IMR-90 (cell line): ENCODE measurements around the gene MMP24. TPM values are rescaled to one million over a fixed set of nuclear protein-coding genes. Genes with fewer than 3 reads are reported as not detected.

ENCODE experiments used
- ATAC-seq: fragments of 200-7000 bp; cut with Tn5 transposase; 2 replicates; pipeline ENCODE4 v1.9.1; 2020; ENCODE audit warnings: low read depth, mild to moderate bottlenecking, moderate library complexity
- BruUV-seq: library from RNA; stranded (reverse); fragments of 400-500 nt; replicated peaks from 2 replicates; lab custom pipeline; 2021; lab: Mats Ljungman, UMichigan
- CTCF ChIA-PET: fragments of 300-600 bp; formaldehyde crosslinking; extraction: SDS; loops from one replicate; lab custom pipeline; 2021; ENCODE audit warnings: antibody characterized with exemption; lab: Yijun Ruan, JAX
- POLR2A ChIA-PET: fragments of 300-600 bp; sonication (Branson Sonifier 250); formaldehyde crosslinking; loops from one replicate; lab custom pipeline; 2022; ENCODE audit warnings: antibody characterized with exemption; ENCODE audit not compliant: unreplicated experiment; lab: Charles Lee
- DNase-seq: peaks from one replicate; pipeline ENCODE4 v3.0.0; 2013
- H2AFZ ChIP-seq: replicated peaks from 2 replicates; pipeline ENCODE3; 2013; ENCODE audit warnings: low read length, mild to moderate bottlenecking; ENCODE audit not compliant: poor library complexity
- H2AK5ac ChIP-seq: 2 replicates; pipeline ENCODE4 v1.6.1; 2013; ENCODE audit warnings: low read depth, low read length, inconsistent platforms
- H2AK9ac ChIP-seq: replicated peaks from 2 replicates; pipeline ENCODE3; 2013; ENCODE audit warnings: mild to moderate bottlenecking, low read depth, low read length, moderate library complexity; ENCODE audit not compliant: poor library complexity
- H2BK120ac ChIP-seq: 2 replicates; pipeline ENCODE4 v1.6.1; 2013; ENCODE audit warnings: low read depth, low read length, inconsistent platforms
- H2BK15ac ChIP-seq: 3 replicates; pipeline ENCODE4 v1.6.1; 2013; ENCODE audit warnings: low read depth, low read length, inconsistent platforms
- H2BK20ac ChIP-seq: 2 replicates; pipeline ENCODE4 v1.6.1; 2013; ENCODE audit warnings: low read depth, mild to moderate bottlenecking, inconsistent platforms, low read length, moderate library complexity
- H2BK5ac ChIP-seq: 2 replicates; pipeline ENCODE4 v1.6.1; 2013; ENCODE audit warnings: mild to moderate bottlenecking, low read depth, low read length, inconsistent platforms; ENCODE audit not compliant: poor library complexity, severe bottlenecking
- H3K14ac ChIP-seq: replicated peaks from 2 replicates; pipeline ENCODE4 v1.6.1; 2013; ENCODE audit warnings: low read depth, low read length, inconsistent platforms
- H3K18ac ChIP-seq: 2 replicates; pipeline ENCODE4 v1.6.1; 2013; ENCODE audit warnings: low read depth, low read length, control low read depth
- H3K23ac ChIP-seq: 2 replicates; pipeline ENCODE4 v1.6.1; 2013; ENCODE audit warnings: low read depth, low read length, inconsistent platforms
- H3K27ac ChIP-seq: 2 replicates; pipeline ENCODE4 v1.5.1; 2013; ENCODE audit warnings: mild to moderate bottlenecking, control low read depth, low read length; ENCODE audit not compliant: insufficient read depth
- H3K27me3 ChIP-seq: 2 replicates; pipeline ENCODE4 v1.6.1; 2013; ENCODE audit warnings: low read length; ENCODE audit not compliant: control insufficient read depth, insufficient read depth
- H3K36me3 ChIP-seq: 2 replicates; pipeline ENCODE4 v1.6.1; 2013; ENCODE audit warnings: low read length, mixed read lengths; ENCODE audit not compliant: control insufficient read depth, insufficient read depth
- H3K4ac ChIP-seq: 2 replicates; pipeline ENCODE4 v1.6.1; 2013; ENCODE audit warnings: low read depth, low read length, inconsistent platforms
- H3K4me1 ChIP-seq: 2 replicates; pipeline ENCODE4 v1.6.1; 2013; ENCODE audit warnings: low read length, mixed read lengths; ENCODE audit not compliant: control insufficient read depth, insufficient read depth
- H3K4me2 ChIP-seq: 2 replicates; pipeline ENCODE4 v1.6.1; 2013; ENCODE audit warnings: low read depth, mild to moderate bottlenecking, control low read depth, low read length, moderate library complexity
- H3K4me3 ChIP-seq: 2 replicates; pipeline ENCODE4 v1.5.1; 2013; ENCODE audit warnings: low read depth, mild to moderate bottlenecking, control low read depth, low read length, moderate library complexity; ENCODE audit not compliant: insufficient read depth
- H3K56ac ChIP-seq: 2 replicates; pipeline ENCODE4 v1.6.1; 2013; ENCODE audit warnings: low read length, inconsistent platforms; ENCODE audit not compliant: insufficient read depth; ENCODE audit errors: extremely low read depth
- H3K79me1 ChIP-seq, 2 experiments: 2 replicates each; pipeline ENCODE4 v1.6.1; 2013; ENCODE audit warnings: low read length in 2 of 2, inconsistent platforms in 1 of 2, low read depth in 1 of 2
- H3K9ac ChIP-seq: 2 replicates; pipeline ENCODE4 v1.6.1; 2013; ENCODE audit warnings: low read depth, low read length, control low read depth
- H3K9me1 ChIP-seq: 2 replicates; pipeline ENCODE4 v1.6.1; 2013; ENCODE audit warnings: low read length, inconsistent platforms; ENCODE audit not compliant: insufficient read depth
- H3K9me3 ChIP-seq: 2 replicates; pipeline ENCODE4 v1.6.1; 2013; ENCODE audit warnings: low read length; ENCODE audit not compliant: control insufficient read depth, insufficient read depth
- H4K20me1 ChIP-seq: 2 replicates; pipeline ENCODE4 v1.6.1; 2013; ENCODE audit warnings: low read length, inconsistent platforms; ENCODE audit not compliant: insufficient read depth
- H4K5ac ChIP-seq: 2 replicates; pipeline ENCODE4 v1.6.1; 2013; ENCODE audit warnings: mild to moderate bottlenecking, low read depth, low read length, control low read depth
- H4K8ac ChIP-seq, 2 experiments: 2 replicates each; pipeline ENCODE4 v1.6.1; 2013; ENCODE audit warnings: low read depth in 2 of 2, low read length in 2 of 2, control low read depth in 1 of 2, inconsistent platforms in 1 of 2
- H4K91ac ChIP-seq: 2 replicates; pipeline ENCODE4 v1.6.1; 2013; ENCODE audit warnings: low read depth, low read length, inconsistent platforms; ENCODE audit not compliant: insufficient read depth
- BHLHE40 ChIP-seq: fragments of 150-350 bp; IDR thresholded peaks from 2 replicates; pipeline ENCODE4 v1.6.1; 2016; ENCODE audit warnings: mild to moderate bottlenecking, low read depth, low read length
- CEBPB ChIP-seq: IDR thresholded peaks from 2 replicates; pipeline ENCODE4 v1.6.1; 2012; ENCODE audit warnings: low read depth, low read length, improper control_type of control experiment
- FOS ChIP-seq: fragments of 150-350 bp; IDR thresholded peaks from 2 replicates; pipeline ENCODE4 v1.6.1; 2016; ENCODE audit warnings: low read depth, low read length
- MAFK ChIP-seq: IDR thresholded peaks from 2 replicates; pipeline ENCODE4 v1.6.1; 2012; ENCODE audit warnings: low read depth, low read length, improper control_type of control experiment
- MAZ ChIP-seq: IDR thresholded peaks from 2 replicates; pipeline ENCODE4 v1.6.1; 2012; ENCODE audit warnings: low read depth, mild to moderate bottlenecking, low read length, improper control_type of control experiment, moderate library complexity, borderline replicate concordance
- NFE2L2 ChIP-seq: fragments of 150-350 bp; IDR thresholded peaks from 2 replicates; pipeline ENCODE4 v1.6.1; 2016; ENCODE audit warnings: low read depth, mild to moderate bottlenecking, low read length
- RAD21 ChIP-seq: IDR thresholded peaks from 2 replicates; pipeline ENCODE4 v1.6.1; 2012; ENCODE audit warnings: low read length, improper control_type of control experiment
- WGBS, 2 experiments: methylation state at CpG; one replicate each; pipeline versions ENCODE4 v1.1.5 to v1.1.7; 2013; ENCODE audit warnings: missing lambda C conversion rate in 2 of 2; ENCODE audit not compliant: insufficient read length in 1 of 2; ENCODE audit errors: extremely low coverage in 2 of 2; 5-methylcytosine and 5-hydroxymethylcytosine counted together
- dilution Hi-C: fragments of 300-500 bp; cut with HindIII; formaldehyde crosslinking; loops from one replicate; pipeline ENCODE4 v1.14.3; 2018; ENCODE audit warnings: low sequenced_read_pairs; ENCODE audit not compliant: unreplicated experiment
- in situ Hi-C: fragments of 300-500 bp; cut with MboI; formaldehyde crosslinking; loops from 3 replicates; pipeline ENCODE4 v1.14.3; 2019; ENCODE audit warnings: low sequenced_read_pairs, inconsistent platforms, mixed read lengths
- intact Hi-C: fragments of 100-400 bp; cut with micrococcal nuclease; formaldehyde crosslinking; loops from 2 replicates; pipeline ENCODE4 v1.10.0; 2022
- polyA plus RNA-seq, 3 experiments: library from polyadenylated mRNA; depleted of rRNA; stranded (reverse); fragments of >200 nt; gene quantifications; 2 replicates each; pipeline ENCODE4 v1.2.3, GENCODE V29; 2012; ENCODE audit warnings: low replicate concordance in 1 of 3
- total RNA-seq: library from RNA; depleted of rRNA; stranded (reverse); fragments of >200 nt; gene quantifications from 2 replicates; pipeline ENCODE4 v1.2.3, GENCODE V29; 2012

Gene MMP24
- total and polyA plus RNA-seq, 2 of the 4 experiments (the other 2 are of a cell fraction): 0.36 to 0.79 TPM

- H3K4ac ChIP-seq: no peak overlapping the region
- no peak overlapping the region for H3K27ac ChIP-seq
- H2BK15ac ChIP-seq: no peak overlapping the region
- ATAC-seq (no peak), DNase-seq (no peak)
- H3K36me3 ChIP-seq: no peaks in the 10 kb centered on the region
- no peak overlapping the region for H3K4me2 ChIP-seq
- no peak overlapping the region for H4K91ac ChIP-seq
- H3K27me3 ChIP-seq: no peaks in the 10 kb centered on the region
- H3K56ac ChIP-seq: no peak overlapping the region
- H2AK5ac ChIP-seq: no peak overlapping the region
- H2BK5ac ChIP-seq: no peak overlapping the region
- H2BK20ac ChIP-seq: no peak overlapping the region
- H4K5ac ChIP-seq: no peak overlapping the region
- no peak overlapping the region for H3K4me3 ChIP-seq
- no peaks in the 10 kb centered on the region; the same call in 1 of the 2 replicates for H4K20me1 ChIP-seq
- in situ Hi-C loops: no loop called here
- no peak overlapping the region for H3K18ac ChIP-seq
- WGBS, 2 experiments: no CpG with 5 or more reads among the region's 5 CpGs
- ChIA-PET CTCF (interaction anchor here (0.6 to 1.7 kb wide), 2 partner anchors 69 to 120 kb away, joined by 3 to 14 read pairs; partner anchors contain the start of gene EDEM2), POLR2A (no interaction called here)
- dilution Hi-C loops: no loop called here
- H2AFZ ChIP-seq: no peak overlapping the region
- H4K8ac ChIP-seq: no peak overlapping the region
- no TSS peak for BruUV-seq
- no peak overlapping the region for H3K14ac ChIP-seq
- no peaks in the 10 kb centered on the region for H3K9me1 ChIP-seq
- H2BK120ac ChIP-seq: no peak overlapping the region
- H2AK9ac ChIP-seq: no peak overlapping the region
- H3K9ac ChIP-seq: no peak overlapping the region
- H3K4me1 ChIP-seq: peaks cover 6% of the 10 kb centered on the region
- H3K23ac ChIP-seq: no peak overlapping the region
- no peaks in the 10 kb centered on the region for H3K9me3 ChIP-seq
- intact Hi-C loops: no loop called here
- no peaks in the 10 kb centered on the region for H3K79me1 ChIP-seq
- no peak for TF ChIP-seq CEBPB
- no peak for TF ChIP-seq MAFK
- no peak for TF ChIP-seq RAD21
- no peak for TF ChIP-seq MAZ
- TF ChIP-seq NFE2L2: no peak
- TF ChIP-seq BHLHE40: no peak
- TF ChIP-seq FOS: no peak
Measured at GRCh38 chr20:35216541-35216940, 9.9 kb upstream of the MMP24 start.
